Hepatocyte (in vitro differentiated cells): ENCODE data around the gene PPP3CA. TPM values are rescaled to one million over a fixed set of nuclear protein-coding genes. Genes with fewer than 3 reads are reported as not detected.

Experiments
- DNase-seq: peaks from one replicate; pipeline ENCODE4 v3.0.0-alpha.2; 2016; ENCODE audit warnings: low spot score
- H2AFZ ChIP-seq: fragments of 200-600 bp; sonication (generic); 2 replicates; pipeline ENCODE4 v1.6.0; 2016; ENCODE audit warnings: antibody characterized with exemption, mild to moderate bottlenecking
- H3K27ac ChIP-seq: fragments of 200-600 bp; sonication (generic); 2 replicates; pipeline ENCODE4 v1.5.1; 2016; ENCODE audit warnings: mild to moderate bottlenecking
- H3K27me3 ChIP-seq: fragments of 200-600 bp; sonication (generic); 2 replicates; pipeline ENCODE4 v1.6.1; 2016
- H3K36me3 ChIP-seq: fragments of 200-600 bp; sonication (generic); replicated peaks from 2 replicates; pipeline ENCODE4 v1.5.1; 2016; ENCODE audit warnings: low read depth; ENCODE audit not compliant: insufficient read depth
- H3K4me1 ChIP-seq: fragments of 200-600 bp; sonication (generic); 2 replicates; pipeline ENCODE4 v1.5.1; 2016; ENCODE audit warnings: mild to moderate bottlenecking, moderate library complexity; ENCODE audit not compliant: insufficient read depth
- H3K4me2 ChIP-seq: fragments of 200-600 bp; sonication (generic); 2 replicates; pipeline ENCODE4 v1.6.0; 2016
- H3K4me3 ChIP-seq: fragments of 200-600 bp; sonication (generic); 2 replicates; pipeline ENCODE4 v1.5.1; 2016; ENCODE audit warnings: mild to moderate bottlenecking
- H3K79me2 ChIP-seq: fragments of 200-600 bp; sonication (generic); 2 replicates; pipeline ENCODE4 v1.6.0; 2017; ENCODE audit warnings: mild to moderate bottlenecking
- H3K9me2 ChIP-seq: fragments of 200-600 bp; sonication (generic); replicated peaks from 2 replicates; pipeline ENCODE4 v1.6.0; 2017; ENCODE audit warnings: mild to moderate bottlenecking; ENCODE audit not compliant: insufficient read depth
- H3K9me3 ChIP-seq: fragments of 200-600 bp; sonication (generic); 2 replicates; pipeline ENCODE4 v1.5.1; 2016; ENCODE audit warnings: low read depth, mild to moderate bottlenecking
- H4K20me1 ChIP-seq: fragments of 200-600 bp; sonication (generic); 2 replicates; pipeline ENCODE4 v1.6.0; 2016; ENCODE audit warnings: mild to moderate bottlenecking; ENCODE audit not compliant: insufficient read depth, poor library complexity, severe bottlenecking
- EZH2 ChIP-seq: fragments of 200-600 bp; sonication (generic); IDR thresholded peaks from 2 replicates; pipeline ENCODE4 v1.6.1; 2016; ENCODE audit warnings: antibody characterized with exemption, mild to moderate bottlenecking, borderline replicate concordance
- EZH2phosphoT487 ChIP-seq: fragments of 200-600 bp; sonication (generic); IDR thresholded peaks from one replicate; pipeline ENCODE4 v1.6.1; 2018; ENCODE audit warnings: antibody characterized with exemption, mild to moderate bottlenecking, low read depth, moderate library complexity; ENCODE audit not compliant: unreplicated experiment, severe bottlenecking
- WGBS: methylation state at CpG from one replicate; pipeline ENCODE4 v1.1.6; 2016; ENCODE audit warnings: low lambda C conversion rate; ENCODE audit errors: missing lambda C conversion rate; 5-methylcytosine and 5-hydroxymethylcytosine counted together
- polyA plus RNA-seq: library from polyadenylated mRNA; unstranded; fragments of >200 nt; fragmentation: Nextera tagmentation; extraction: Ambion mirVana; gene quantifications from 2 replicates; pipeline ENCODE4 v1.2.1, GENCODE V29; 2016
- total RNA-seq: library from RNA; depleted of rRNA; stranded (reverse); fragments of >200 nt; gene quantifications from 2 replicates; pipeline ENCODE4 v1.2.3, GENCODE V29; 2014
- TF ChIP-seq, protein P1 (sequence below): fragments of 200-600 bp; sonication (generic); IDR thresholded peaks from 2 replicates; pipeline ENCODE4 v1.5.1; 2016; ENCODE audit warnings: antibody characterized with exemption, mild to moderate bottlenecking; ENCODE audit not compliant: poor library complexity

Gene PPP3CA
- total and polyA plus RNA-seq, 2 experiments from 2014 or later = 12.9 to 49.5 TPM

DNA sequence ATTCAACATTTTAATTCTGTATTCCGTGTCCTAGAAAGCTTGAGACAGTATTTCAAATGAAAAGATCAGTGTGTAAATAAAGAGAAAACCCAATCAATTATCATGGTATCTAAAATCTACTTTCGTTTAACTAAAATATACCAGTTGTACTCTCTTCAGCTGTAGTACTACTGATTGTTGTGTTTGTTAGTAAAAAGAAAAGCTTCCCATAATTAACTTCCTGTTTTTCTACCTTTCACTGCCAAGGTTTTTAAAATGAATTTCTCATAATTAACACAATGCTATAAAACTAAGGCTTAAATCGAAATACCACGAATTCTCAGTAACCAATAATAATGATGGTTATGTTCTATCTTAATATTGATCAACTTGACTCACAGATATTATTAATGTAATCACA, 37.4 kb downstream of the PPP3CA start:
- no peak for TF ChIP-seq EZH2phosphoT487
- no peak for TF ChIP-seq EZH2
- H3K27ac ChIP-seq = no peak overlapping the region
- no peak for DNase-seq
- H3K4me1 ChIP-seq = peaks cover 25% of the 10 kb centered on the region
- no peaks in the 10 kb centered on the region for H3K36me3 ChIP-seq
- no peaks in the 10 kb centered on the region for H3K27me3 ChIP-seq
- no peak overlapping the region for H2AFZ ChIP-seq
- no peak overlapping the region for H3K4me2 ChIP-seq
- no peaks in the 10 kb centered on the region for H3K9me2 ChIP-seq
- WGBS = 95% methylated on average over 4 of the region's 4 CpGs
- no peak overlapping the region for H3K4me3 ChIP-seq
- no peaks in the 10 kb centered on the region for H3K9me3 ChIP-seq
- peaks cover 95% of the 10 kb centered on the region for H3K79me2 ChIP-seq
- peaks cover 6% of the 10 kb centered on the region for H4K20me1 ChIP-seq

DNA sequence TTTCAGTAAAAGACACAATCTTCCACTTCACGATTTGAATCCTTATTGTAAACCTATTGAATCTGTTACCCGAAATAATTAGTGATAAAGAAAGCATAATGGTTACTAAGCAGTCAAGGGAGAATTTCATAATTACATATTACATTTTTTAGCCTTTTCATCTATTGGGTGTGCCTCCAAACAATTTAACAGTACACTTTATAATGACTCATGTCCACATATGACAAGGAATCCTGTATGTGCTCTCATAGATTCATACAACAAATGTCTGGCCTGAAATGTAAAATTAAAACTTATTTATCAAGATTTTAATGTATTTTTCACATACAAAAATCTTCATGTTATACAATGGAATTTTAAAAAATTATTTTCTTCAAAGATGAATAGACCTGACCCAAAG, 39.4 kb downstream of the PPP3CA start:
- Histone ChIP-seq H3K9me3 (no peaks in the 10 kb centered on the region), H4K20me1 (peaks cover 6% of the 10 kb centered on the region), H3K27me3 (no peaks in the 10 kb centered on the region), H3K4me1 (peaks cover 25% of the 10 kb centered on the region), H3K9me2 (no peaks in the 10 kb centered on the region), H2AFZ (no peak overlapping the region), H3K27ac (no peak overlapping the region), H3K79me2 (peaks cover 91% of the 10 kb centered on the region), H3K36me3 (no peaks in the 10 kb centered on the region), H3K4me3 (no peak overlapping the region), H3K4me2 (no peak overlapping the region)
- no peak for TF ChIP-seq EZH2phosphoT487
- TF ChIP-seq EZH2 = no peak
- TF ChIP-seq, protein P1, sequence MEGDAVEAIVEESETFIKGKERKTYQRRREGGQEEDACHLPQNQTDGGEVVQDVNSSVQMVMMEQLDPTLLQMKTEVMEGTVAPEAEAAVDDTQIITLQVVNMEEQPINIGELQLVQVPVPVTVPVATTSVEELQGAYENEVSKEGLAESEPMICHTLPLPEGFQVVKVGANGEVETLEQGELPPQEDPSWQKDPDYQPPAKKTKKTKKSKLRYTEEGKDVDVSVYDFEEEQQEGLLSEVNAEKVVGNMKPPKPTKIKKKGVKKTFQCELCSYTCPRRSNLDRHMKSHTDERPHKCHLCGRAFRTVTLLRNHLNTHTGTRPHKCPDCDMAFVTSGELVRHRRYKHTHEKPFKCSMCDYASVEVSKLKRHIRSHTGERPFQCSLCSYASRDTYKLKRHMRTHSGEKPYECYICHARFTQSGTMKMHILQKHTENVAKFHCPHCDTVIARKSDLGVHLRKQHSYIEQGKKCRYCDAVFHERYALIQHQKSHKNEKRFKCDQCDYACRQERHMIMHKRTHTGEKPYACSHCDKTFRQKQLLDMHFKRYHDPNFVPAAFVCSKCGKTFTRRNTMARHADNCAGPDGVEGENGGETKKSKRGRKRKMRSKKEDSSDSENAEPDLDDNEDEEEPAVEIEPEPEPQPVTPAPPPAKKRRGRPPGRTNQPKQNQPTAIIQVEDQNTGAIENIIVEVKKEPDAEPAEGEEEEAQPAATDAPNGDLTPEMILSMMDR = no peak
- no peak for DNase-seq
- 94% methylated on average over 2 of the region's 2 CpGs for WGBS

DNA sequence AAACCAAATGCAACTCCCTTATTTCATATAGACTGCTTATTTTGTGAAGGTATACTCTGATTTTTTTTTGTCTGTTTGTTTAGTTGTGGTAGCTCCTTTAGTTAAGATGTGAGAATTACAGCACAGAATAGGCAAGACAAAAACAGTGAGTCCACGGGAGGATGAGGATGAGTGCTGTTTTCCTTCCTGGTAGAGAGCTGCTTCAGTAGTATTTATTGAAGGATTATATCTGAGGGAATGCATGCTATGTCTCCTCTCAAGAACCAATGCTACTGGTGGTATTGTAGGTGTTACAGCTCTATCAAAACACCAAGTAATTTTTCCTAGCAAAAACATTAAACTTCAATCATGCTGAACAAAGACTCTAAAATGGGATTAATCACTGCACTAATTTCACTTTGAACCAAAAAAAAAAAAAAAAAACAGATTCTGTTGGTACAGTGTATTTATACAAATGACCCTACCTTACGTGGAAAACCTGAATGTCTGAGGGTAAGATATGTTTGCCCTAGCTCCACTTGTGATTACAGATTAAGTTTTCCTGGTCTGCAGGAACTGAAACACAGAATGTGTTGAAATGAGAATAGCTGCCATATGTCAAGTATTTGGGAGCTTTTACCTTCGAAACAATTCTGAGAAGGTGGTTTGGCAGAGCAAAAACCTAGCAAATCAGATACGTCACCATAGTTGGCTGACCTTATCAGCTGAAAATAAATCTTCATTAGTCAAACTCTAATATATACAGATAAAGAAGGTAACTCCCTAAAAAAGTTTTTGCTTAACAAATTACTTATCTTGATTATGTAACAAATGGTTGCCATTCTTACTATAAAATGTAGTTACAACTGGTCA, 40.3 kb downstream of the PPP3CA start:
- Histone ChIP-seq H2AFZ (no peak overlapping the region), H4K20me1 (no peaks in the 10 kb centered on the region), H3K27ac (peak overlapping the region; percentile 23), H3K27me3 (no peaks in the 10 kb centered on the region), H3K79me2 (peaks cover 91% of the 10 kb centered on the region), H3K4me2 (peak overlapping the region; percentile 46), H3K4me3 (no peak overlapping the region), H3K4me1 (peaks cover 25% of the 10 kb centered on the region), H3K9me2 (no peaks in the 10 kb centered on the region), H3K9me3 (no peaks in the 10 kb centered on the region), H3K36me3 (no peaks in the 10 kb centered on the region)
- DNase-seq = no peak
- no peak for TF ChIP-seq EZH2
- 74% methylated on average over 4 of the region's 4 CpGs for WGBS

DNA sequence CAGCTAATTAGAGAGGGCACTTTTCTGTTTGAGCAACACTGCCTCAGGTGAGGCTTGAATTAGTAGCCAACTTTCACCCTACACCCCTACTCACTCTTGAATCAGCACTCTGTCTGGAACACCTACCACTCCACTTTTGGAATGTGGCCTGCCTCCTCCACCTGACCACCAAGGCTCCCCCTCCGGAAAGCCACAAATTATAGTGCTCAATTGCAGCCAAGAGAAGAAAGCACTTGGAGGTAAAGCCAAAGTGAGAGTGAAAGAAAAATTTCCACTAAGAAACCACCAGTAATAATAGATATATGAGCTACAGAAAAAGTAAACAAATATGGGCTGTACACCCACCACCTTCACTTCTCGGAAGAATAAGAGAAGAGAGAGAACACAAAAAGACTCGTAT, 41.1 kb downstream of the PPP3CA start:
- Histone ChIP-seq H3K79me2 (peaks cover 91% of the 10 kb centered on the region), H4K20me1 (no peaks in the 10 kb centered on the region), H3K4me1 (peaks cover 25% of the 10 kb centered on the region), H3K4me3 (no peak overlapping the region), H3K27me3 (no peaks in the 10 kb centered on the region), H3K36me3 (no peaks in the 10 kb centered on the region), H3K4me2 (peak overlapping the region; percentile 46), H3K27ac (peak overlapping the region; percentile 23), H3K9me2 (no peaks in the 10 kb centered on the region), H2AFZ (no peak overlapping the region), H3K9me3 (no peaks in the 10 kb centered on the region)
- WGBS = 65% methylated on average over 3 of the region's 3 CpGs
- TF ChIP-seq EZH2 (no peak), EZH2phosphoT487 (no peak)
- TF ChIP-seq, protein P1 = no peak
- DNase-seq = no peak
